Stimulated activated CD8-positive, alpha-beta memory T cell treated with anti-CD3 and anti-CD28 coated beads, Interleukin-15, amount 100 ng/mL, for 1 hour (primary cell): Measurements from ENCODE around the gene USP9Y.

Source experiments
- DNase-seq: peaks from one replicate; pipeline ENCODE4 v3.0.0-alpha.2; 2020; ENCODE audit warnings: low read depth

Gene USP9Y

GRCh38 chrY:12765976-12766375 lies 64.9 kb downstream of the USP9Y start:
- no peak for DNase-seq

- DNase-seq, result no peak
These were observed 83.5 kb downstream of the USP9Y start for GRCh38 chrY:12784521-12784920.

DNA sequence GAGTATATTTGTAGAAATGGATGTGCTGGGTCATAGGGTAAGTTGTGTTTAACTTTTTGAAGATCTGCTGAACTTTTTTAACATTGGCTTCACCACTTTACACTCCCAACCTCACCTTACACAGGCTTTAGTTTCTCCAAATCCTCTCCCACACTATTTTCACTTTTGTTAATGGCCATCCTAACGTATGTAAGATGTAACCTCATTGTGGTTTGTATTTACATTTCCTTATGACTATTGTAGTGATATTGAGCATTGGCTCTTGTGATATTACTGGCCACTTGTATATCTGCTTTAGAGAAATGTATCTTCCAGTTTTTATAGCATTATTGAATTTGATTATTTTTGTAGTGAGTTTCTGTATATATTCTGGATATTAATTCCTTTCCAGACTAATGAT lies 93.0 kb downstream of the USP9Y start:
- no peak for DNase-seq

DNA sequence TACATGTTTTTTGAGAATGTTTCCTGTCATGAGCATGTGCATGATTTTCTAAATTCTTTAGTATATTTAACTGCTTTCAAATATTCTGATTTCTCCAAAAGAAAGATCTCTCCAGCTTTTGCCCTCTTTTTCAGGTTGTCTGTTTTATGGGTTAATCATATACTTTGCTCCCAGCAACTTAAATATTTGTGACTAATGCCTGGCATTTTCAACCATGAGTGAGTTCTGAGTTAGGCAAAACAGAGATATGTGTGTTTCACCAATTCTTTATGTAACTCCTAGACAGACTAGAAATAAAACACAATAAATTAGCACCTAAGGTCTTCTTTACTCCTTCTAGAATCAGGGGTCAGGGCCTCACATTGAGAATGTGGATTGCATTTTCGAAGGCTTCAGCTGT lies 107.0 kb downstream of the USP9Y start:
- no peak for DNase-seq

GRCh38 chrY:12809034-12809433 lies 108.0 kb downstream of the USP9Y start:
- DNase-seq, result no peak

DNA sequence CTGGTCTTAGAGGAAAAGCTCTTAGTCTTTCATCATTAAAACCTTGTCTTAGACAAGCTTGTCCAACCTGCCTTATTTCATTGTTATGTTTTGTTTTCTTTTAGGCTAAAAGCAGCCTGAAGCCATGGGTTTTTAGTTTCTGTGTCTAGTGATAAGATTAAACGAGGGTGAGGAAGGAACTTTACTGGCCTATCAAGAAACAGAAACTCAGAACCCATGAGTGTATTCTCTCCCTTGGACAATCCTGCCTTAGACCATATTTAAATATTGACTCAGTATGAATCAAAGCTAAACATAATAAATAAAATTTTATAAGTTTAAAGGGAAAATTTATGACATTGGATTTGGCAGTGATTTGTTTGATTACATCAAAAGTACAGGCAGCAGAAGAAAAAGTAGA lies 122.4 kb downstream of the USP9Y start:
- no peak for DNase-seq

DNA sequence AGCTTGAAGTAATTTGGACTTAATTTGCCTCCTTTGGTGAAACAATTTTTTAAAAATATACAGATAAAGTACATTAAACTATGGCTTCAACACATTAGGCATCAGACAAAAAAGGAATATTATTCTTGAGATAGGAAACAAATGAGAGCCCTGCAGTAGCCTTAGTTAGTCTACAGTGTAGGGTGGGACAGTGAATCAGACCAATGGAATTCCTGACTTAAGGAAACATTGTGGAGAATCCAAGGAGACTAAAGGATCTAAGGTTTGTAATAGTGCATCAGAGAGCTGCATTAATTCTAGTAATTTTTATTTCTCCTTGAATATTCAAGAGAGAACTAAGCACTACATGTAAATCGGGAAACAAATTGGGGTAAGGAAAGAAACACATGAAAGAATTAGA lies 125.8 kb downstream of the USP9Y start:
- DNase-seq, result no peak

- no peak for DNase-seq
These were observed 132.3 kb downstream of the USP9Y start for GRCh38 chrY:12833284-12833683.

DNA sequence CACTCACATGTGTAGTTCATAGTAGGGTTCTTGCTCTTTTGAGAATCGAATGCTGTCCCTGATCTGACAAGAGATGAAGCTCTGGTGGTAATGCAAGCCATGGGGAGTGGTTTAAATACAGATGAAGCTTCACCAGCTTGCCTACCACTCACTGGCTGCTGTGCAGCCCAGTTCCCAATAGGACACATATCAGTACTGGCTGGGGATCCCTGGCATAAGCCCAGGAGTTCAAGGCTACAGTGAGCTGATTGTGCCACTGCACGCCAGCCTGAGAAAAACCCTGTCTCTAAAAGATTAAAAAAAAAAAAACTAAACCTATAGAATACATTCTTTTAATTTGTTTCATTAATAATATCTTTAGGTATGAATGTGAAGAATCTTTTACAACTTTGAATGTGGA lies 136.5 kb downstream of the USP9Y start:
- no peak for DNase-seq

DNA sequence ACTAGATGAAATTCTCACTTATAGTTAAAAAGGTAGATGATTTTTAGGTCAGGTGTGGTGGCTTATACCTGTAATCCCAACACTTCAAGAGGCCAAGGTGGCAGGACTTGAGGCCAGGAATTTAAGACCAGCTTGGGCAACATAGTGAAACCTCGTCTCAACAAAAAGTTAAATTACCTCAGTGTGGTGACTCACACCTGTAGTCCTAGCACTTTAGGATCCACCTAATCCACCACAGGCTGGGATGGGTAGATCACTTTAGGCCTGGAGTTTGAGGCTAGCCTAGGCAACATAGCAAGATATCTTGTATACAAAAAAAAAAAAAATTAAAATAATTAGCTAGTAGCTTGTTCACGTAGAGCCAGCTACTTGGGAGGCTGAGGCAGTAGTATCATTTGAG lies 140.3 kb downstream of the USP9Y start:
- DNase-seq, result no peak

GRCh38 chrY:12846793-12847192 lies 145.8 kb downstream of the USP9Y start:
- no peak for DNase-seq

DNA sequence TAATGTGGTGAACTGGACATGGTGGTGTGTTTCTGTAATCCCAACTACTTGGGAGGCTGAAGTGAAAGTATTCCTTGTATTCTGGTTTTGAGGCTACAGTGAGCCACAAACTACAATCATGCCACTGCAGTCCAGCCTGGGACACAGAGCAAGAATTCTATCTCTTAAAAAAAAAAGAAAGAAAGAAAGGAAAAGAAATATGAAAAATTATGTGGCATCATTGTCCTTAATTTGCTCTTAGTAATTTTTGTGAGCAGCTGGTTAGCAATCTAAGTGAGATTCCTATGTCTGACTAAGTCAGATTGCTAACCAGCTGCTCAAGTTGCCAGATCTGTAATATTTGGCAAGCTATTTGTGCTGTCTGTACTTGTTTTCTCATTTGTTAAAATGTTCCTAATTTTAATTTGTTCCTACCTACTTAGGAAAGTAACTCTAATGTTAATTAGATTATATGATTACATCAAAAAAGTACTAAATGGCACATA lies 154.8 kb downstream of the USP9Y start:
- DNase-seq, result no peak

DNA sequence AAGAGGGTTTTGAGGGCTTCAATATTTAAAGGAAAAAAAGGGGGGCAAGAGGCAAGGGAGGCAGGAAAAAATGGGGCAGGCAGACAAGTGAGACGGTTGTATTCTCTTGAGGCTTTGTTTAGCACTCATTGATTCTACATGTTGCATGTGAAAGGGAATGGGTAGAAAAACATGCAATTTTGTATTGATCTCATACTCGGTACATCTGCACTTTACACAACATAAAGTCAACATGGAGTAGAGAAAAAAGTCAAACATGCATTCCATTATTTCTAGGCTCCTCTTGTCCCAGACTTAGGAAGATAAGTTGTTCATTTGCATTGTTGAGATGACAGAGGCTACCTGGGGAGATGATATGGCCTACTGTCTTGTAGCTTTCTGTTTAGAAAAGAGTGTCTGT lies 166.9 kb downstream of the USP9Y start:
- DNase-seq, result no peak

GRCh38 chrY:12896973-12897372 lies 195.9 kb downstream of the USP9Y start:
- DNase-seq, result no peak

DNA sequence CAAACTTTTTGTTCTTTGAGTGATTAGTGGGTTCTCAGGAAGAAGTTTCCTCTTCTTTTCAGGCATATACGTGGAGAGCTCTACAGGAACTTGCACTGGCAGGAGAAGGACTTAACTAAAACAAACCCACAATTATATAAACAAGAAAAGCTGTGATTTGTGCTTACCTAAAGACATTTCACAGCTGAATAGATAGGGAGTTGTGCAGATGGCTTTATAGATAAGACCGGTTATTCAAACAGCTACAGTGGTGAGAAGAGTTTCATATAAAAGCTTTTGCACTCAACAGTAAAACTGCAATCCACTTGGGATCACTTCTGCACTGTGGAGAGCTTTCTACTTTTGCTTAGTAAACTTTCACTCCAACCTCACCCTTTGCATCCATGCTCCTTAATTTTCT lies 197.6 kb downstream of the USP9Y start:
- DNase-seq, result no peak

DNA sequence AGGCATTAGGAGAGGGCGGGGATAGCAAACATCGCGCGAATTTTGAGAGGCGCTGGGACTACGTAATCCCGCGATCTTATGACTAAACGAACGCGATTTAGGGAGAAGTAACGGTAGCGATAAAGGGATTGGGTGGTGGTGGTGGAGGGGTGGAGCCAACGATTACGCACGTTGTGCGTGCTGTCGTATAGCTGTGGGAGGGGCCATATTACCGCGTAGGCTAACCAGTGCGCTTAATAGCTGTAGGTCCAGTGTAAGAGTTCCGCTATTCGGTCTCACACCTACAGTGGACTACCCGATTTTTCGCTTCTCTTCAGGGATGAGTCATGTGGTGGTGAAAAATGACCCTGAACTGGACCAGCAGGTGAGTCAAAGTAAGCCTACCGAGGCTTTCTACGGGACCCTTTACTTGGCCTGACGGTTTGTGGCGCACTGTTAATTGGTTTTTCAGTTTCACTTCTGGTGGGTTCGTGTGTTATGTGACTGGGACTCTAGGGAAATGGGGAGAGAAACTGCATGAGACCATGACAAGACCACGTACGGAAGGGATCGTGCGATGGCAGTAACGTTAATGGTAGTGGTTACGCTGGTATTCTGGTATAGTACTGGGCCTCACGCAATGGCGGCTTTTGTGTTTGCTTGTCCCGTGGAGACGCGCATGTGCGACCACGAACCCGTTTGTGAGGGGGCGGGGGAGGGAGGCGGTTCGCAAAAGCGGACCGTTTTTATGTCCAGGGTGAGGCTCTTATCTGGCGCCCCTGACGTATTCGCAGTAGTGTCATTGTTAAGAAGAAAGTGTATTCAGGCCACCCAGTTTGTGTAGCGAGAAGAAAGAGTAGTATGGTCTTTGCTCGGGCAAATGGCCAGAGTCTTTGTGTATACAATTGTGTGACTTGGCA lies 203.8 kb downstream of the USP9Y start, which contains the start of gene DDX3Y:
Gene DDX3Y, plus strand, starts transcription at position 251 of the 899 bp plus-strand sequence. Its CDS starts 69 bp downstream, at position 320.
- DNase-seq, result peak; percentile 64

DNA sequence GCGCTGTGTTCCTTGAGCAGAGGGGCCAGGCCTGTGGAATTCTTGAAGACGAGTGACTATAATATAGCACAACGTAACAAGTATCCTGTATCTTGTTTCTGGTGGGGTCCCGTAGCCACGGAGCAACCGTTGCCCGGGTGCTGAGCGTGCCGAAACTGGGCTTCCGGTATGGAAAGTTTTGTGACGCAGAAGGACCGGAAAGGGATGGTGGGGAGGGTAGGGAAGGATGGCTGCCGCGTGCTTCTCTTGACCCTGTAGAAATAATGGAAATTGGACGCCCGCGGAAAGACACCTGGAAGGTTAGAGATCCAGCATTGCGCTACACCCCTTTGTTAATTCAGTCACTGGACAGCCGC lies 204.5 kb downstream of the USP9Y start:
- DNase-seq, result peak; percentile 53

DNA sequence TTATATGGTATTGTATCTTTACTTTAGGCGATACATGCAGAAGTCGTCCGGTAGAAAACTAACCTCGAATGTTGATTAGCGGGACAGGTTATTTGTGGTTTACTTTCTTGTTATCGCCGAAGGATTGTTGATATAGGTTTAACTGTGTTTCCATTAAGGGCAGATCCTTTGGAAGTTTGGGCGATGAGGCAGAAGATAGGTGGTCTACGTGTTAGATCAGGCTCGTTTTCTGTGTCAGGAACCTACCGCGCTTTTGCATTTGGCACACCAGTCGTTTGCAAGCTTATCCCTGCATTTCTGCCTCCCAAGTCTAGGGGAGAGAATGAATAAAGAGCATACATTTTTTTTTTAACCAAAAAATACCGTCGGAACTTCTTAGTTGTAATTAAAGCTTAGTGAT lies 204.9 kb downstream of the USP9Y start:
- no peak for DNase-seq
